GM18951 (cell line): ENCODE data around the gene BMAL1.

Experiments used
- POLR2A ChIP-seq: IDR thresholded peaks from 4 replicates; pipeline ENCODE4 v1.6.1; 2011; ENCODE audit warnings: mild to moderate bottlenecking; ENCODE audit not compliant: insufficient read length, insufficient read depth; ENCODE audit errors: extremely low read depth
- in situ Hi-C: fragments of 300-500 bp; cut with MboI; formaldehyde crosslinking; loops from one replicate; pipeline ENCODE4 v1.12.0; 2022; ENCODE audit warnings: low sequenced_read_pairs, mixed read lengths, inconsistent platforms; ENCODE audit not compliant: unreplicated experiment

BMAL1 gene

GRCh38 chr11:13304655-13305335 lies 27.2 kb downstream of the BMAL1 start:
- TF ChIP-seq POLR2A, result no peak
- in situ Hi-C loops, result no loop called here

DNA sequence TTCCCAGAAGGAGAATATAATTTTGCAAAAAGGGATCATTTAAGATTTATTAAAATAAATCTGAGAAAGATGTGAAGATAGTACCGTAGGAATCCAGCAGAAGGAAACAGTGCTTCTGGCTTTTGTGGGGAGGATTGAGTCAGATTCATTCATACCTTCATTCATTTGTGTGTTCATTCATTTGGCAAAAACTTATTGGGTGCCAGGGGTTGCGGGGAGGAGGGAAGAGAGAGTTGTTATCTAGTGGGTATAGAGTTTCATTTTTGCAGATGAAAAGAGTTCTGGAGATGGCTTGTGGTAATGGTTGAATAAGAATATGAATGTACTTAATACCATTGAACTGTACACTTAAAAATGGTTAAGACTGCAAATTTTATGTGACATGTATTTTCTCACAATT lies 31.1 kb downstream of the BMAL1 start:
- in situ Hi-C loops, result no loop called here
- TF ChIP-seq POLR2A, result no peak

DNA sequence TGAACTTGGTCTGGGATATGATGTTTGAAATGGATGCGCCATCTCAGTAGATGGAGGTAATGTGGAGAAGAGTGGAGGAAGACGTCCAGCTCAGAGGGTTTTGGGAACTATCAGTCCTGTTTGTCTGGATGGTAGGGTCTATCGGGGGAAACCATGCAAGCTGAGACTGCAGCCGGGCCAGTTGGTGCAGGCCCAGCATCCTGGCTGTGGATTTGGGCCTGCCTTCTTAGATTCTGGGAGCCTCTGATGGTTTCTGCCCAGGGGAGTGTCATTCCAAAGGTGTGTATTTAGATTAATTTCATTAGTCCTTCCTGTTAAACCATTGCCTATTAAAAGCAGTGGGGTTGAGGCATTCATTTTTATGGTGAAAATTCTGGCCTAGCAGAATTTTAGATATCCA lies 31.6 kb downstream of the BMAL1 start:
- TF ChIP-seq POLR2A, result no peak
- in situ Hi-C loops, result no loop called here

DNA sequence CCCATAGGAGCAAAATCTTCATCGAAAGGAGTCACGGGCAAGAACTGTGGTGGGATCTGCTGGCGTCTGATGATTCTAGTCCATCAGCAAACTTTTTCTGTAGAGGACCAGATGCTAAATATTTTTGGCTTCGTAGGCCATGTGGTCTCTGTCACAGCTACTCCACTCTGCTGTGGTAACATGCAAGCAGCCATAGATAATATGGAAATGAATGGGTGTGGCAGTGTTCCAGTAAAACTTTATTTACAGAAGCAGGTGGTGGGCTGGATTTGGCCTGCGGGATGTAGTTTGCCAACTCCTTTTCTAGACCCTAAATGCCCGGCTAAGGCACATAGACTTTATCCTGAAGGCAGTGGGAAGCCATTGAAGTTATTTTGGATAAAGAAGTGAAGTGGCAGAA lies 32.9 kb downstream of the BMAL1 start:
- in situ Hi-C loops, result no loop called here
- TF ChIP-seq POLR2A, result no peak

DNA sequence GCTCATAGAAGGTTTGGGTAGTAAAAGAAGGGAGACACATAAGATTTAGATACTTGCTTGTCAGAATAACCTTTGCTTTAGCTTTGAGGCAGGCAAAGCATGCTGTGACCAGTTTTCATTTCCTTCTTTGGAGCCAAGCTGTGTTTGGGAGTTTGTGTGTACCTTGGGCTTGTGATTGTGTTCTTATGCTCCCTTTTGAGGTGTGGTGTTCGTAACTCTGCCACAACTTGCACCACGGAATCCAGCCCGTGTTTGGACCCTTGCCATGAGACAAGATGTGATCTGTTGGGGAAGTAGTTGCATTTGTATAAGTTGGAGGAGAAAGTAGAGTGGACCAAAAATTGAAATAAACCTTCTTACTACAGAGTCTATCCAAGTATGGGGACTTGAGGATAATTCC lies 34.0 kb downstream of the BMAL1 start:
- in situ Hi-C loops, result no loop called here
- no peak for TF ChIP-seq POLR2A

- no peak for TF ChIP-seq POLR2A
- in situ Hi-C loops, result no loop called here
Measured at GRCh38 chr11:13313005-13313819, 35.6 kb downstream of the BMAL1 start.

DNA sequence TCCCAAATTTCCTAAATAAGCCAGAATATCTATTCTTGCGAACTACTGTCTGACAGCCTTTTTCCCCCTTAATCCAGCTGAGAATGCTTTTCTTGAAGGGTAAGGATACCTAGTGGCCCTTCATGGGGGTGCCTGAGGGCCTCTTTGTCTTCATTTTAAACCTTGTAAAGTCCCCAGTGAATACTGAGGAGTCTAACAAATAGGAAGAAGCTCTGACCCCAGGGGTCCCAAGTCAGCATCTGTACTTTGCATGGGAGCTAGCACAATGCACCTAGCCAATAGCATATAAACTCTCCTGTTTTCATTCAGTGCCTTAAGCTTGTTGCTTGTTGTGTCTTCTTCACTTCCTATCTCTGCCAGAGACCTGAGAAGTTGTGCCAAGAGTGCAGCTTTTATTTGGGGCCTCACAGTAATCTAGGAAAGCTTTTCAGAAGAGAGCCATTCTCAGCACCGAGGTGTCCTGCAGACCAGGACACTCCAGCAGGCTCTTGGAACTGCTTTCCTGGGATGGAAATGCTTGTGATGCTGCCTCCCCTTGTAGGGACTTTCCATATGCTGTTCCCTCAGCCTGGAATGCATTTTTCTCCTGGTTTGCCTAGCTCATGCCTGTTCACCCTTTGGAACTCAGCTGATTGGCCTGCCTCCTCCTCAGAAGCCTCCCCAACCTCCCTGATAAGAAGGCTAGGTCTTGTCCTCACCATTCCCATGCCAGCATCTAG lies 37.2 kb downstream of the BMAL1 start:
- in situ Hi-C loops, result no loop called here
- no peak for TF ChIP-seq POLR2A

- no peak for TF ChIP-seq POLR2A
- in situ Hi-C loops, result no loop called here
Measured at GRCh38 chr11:13315517-13316432, 38.2 kb downstream of the BMAL1 start.

- in situ Hi-C loops, result no loop called here
- TF ChIP-seq POLR2A, result no peak
Measured at GRCh38 chr11:13316528-13316961, 39.0 kb downstream of the BMAL1 start.

GRCh38 chr11:13317293-13318080 lies 39.9 kb downstream of the BMAL1 start:
- in situ Hi-C loops, result no loop called here
- no peak for TF ChIP-seq POLR2A

DNA sequence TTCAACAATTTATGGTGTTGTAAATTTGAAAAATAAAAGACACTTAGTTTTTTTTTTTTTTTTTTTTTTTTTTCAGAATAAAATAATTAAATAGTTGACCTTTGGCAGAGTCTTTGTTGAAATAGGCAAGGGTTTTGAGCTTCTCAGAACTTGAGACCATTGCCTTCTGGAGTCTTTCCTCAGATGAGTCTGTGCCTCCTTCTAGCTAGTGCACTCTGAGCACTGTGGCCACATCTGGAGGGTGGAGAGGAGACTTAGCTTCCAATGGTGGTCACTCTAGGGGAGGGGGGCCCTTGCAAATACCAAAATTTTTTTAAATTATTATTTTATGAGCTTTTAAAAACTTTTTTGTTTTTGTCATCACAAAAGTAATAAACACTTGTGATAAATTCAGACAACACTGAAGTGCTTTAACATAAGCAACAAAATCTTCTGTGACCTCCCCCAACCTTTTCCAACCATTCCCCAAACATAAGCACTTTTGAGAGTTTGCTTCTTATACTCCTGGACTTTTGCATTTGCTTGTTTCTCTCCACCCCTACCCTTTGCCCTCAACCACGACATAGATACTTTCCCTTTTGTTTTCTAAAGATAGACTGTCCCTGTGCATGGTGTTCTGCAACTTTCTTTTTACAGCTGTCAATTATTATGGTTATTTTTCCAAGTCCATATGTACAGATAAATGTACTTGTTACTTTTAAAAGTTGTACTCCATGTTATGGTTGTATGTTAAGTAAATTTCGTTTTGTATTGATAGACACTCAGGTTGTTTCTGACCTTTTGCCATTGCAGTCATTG lies 41.1 kb downstream of the BMAL1 start:
- in situ Hi-C loops, result no loop called here
- TF ChIP-seq POLR2A, result no peak
